ACC112 (cell line): ENCODE measurements around the gene HPRT1.
A peak's percentile ranks its signal among the peaks of the same experiment; 100 is the strongest.

Experiments used
- H2AFZ ChIP-seq: fragments of 200-600 bp; sonication (generic); one replicate; pipeline ENCODE4 v1.6.0; 2017; ENCODE audit warnings: antibody characterized with exemption, low read length; ENCODE audit not compliant: unreplicated experiment
- H3K27ac ChIP-seq: fragments of 200-600 bp; sonication (generic); 2 replicates; pipeline ENCODE4 v1.5.1; 2014; ENCODE audit warnings: low read depth, mild to moderate bottlenecking, antibody characterized with exemption, low read length, moderate library complexity
- H3K27me3 ChIP-seq: fragments of 200-600 bp; sonication (generic); 2 replicates; pipeline ENCODE4 v1.6.1; 2014; ENCODE audit warnings: mild to moderate bottlenecking, antibody characterized with exemption, low read length, moderate library complexity, mixed read lengths; ENCODE audit not compliant: insufficient read depth
- H3K36me3 ChIP-seq: fragments of 200-600 bp; sonication (generic); 2 replicates; pipeline ENCODE4 v1.6.1; 2016; ENCODE audit warnings: mild to moderate bottlenecking, antibody characterized with exemption, low read length, moderate library complexity, mixed read lengths; ENCODE audit not compliant: insufficient read depth
- H3K4me1 ChIP-seq: fragments of 200-600 bp; sonication (generic); one replicate; pipeline ENCODE4 v1.6.1; 2016; ENCODE audit warnings: low read length, mixed read lengths; ENCODE audit not compliant: insufficient read depth, unreplicated experiment, control insufficient read depth
- H3K4me3 ChIP-seq: fragments of 200-600 bp; sonication (generic); 2 replicates; pipeline ENCODE4 v1.5.1; 2014; ENCODE audit warnings: mild to moderate bottlenecking, low read depth, low read length
- H3K79me2 ChIP-seq: fragments of 200-600 bp; sonication (generic); one replicate; pipeline ENCODE4 v1.6.0; 2016; ENCODE audit warnings: low read length; ENCODE audit not compliant: control insufficient read depth, unreplicated experiment, insufficient read depth

HPRT1 gene

GRCh38 chrX:134538316-134538715 is 78.4 kb downstream of the HPRT1 start:
- Histone ChIP-seq H3K27ac (peak overlapping the region; percentile 93; the same call in 1 of the 2 replicates), H3K27me3 (no peaks in the 10 kb centered on the region), H3K4me1 (peaks cover 34% of the 10 kb centered on the region), H3K4me3 (no peak overlapping the region), H3K79me2 (no peaks in the 10 kb centered on the region), H3K36me3 (no peaks in the 10 kb centered on the region), H2AFZ (no peak overlapping the region)

DNA sequence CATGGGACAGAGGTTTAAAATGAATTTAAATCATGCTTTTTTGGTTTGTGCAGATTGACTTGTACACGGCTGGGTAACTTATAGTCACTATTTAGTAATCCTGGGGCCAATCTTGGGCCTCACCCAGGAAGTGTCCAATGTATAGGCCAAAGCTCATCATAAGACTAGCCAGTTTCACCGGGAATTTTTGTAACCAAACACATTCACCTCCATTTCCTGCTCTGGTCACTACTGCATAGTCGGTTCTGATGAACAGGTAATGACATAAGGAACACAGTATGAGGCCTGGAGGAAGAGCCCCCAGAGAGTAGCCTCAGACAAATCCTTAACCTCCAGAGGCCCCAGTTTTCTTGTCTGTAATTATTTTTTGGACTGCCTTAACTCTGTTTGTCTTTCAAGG is 81.9 kb downstream of the HPRT1 start:
- H3K27me3 ChIP-seq, result no peaks in the 10 kb centered on the region
- H3K36me3 ChIP-seq, result 0 out of 2 replicates have a peak, but pooled peaks cover 6% of the 10 kb centered on the region
- H3K4me3 ChIP-seq, result no peak overlapping the region
- no peak overlapping the region for H2AFZ ChIP-seq
- H3K79me2 ChIP-seq, result peaks cover 12% of the 10 kb centered on the region
- H3K4me1 ChIP-seq, result peaks cover 44% of the 10 kb centered on the region
- no peak overlapping the region for H3K27ac ChIP-seq

DNA sequence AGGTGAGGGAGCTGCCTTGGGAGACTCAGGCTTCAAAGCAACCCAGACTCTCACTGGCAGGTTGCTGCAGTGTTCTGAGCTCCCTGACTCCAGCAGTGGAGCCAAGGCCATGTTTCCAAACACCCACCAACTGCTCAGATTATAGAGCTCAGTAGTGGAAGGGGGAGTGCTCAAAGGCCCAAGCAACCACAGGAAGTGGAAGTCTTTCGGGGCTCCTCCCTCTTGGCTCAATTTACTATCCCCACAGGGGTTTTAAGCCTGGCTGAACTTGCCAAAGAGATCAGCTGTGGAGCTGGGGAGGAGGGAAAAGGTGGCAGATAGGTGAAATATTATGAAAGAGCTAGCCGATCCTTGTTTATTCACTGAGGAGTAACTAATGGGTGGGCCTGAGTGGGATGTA is 82.5 kb downstream of the HPRT1 start:
- Histone ChIP-seq H3K4me3 (no peak overlapping the region), H2AFZ (no peak overlapping the region), H3K79me2 (peaks cover 18% of the 10 kb centered on the region), H3K4me1 (peaks cover 38% of the 10 kb centered on the region), H3K27ac (0 out of 2 replicates have a peak overlapping the region, but pooled peaks have one; percentile 45), H3K27me3 (no peaks in the 10 kb centered on the region), H3K36me3 (0 out of 2 replicates have a peak, but pooled peaks cover 6% of the 10 kb centered on the region)

- H3K36me3 ChIP-seq, result 0 out of 2 replicates have a peak, but pooled peaks cover 6% of the 10 kb centered on the region
- peak overlapping the region; percentile 45; the same call in 1 of the 2 replicates for H3K27ac ChIP-seq
- H3K79me2 ChIP-seq, result peaks cover 26% of the 10 kb centered on the region
- H3K4me1 ChIP-seq, result peaks cover 30% of the 10 kb centered on the region
- H3K4me3 ChIP-seq, result no peak overlapping the region
- no peak overlapping the region for H2AFZ ChIP-seq
- no peaks in the 10 kb centered on the region for H3K27me3 ChIP-seq
Measured at GRCh38 chrX:134543288-134543687, 83.3 kb downstream of the HPRT1 start.

DNA sequence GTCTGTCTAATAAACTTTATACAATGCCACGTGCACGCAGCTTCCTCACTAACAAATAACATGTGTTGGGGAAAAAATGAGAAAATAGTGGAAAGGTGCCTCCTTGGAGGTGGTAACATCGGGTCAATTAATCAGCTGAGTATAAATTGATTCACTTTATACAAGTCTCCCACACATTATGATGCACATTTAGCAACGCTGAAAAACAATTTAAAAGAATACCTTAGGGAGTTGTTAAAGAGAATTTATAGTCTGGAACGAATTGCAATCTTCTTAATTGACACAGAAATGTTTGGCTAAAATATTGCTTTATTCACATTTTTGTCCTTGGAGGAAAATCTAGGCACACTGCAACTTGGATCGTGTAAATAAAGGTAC is 84.2 kb downstream of the HPRT1 start:
- H2AFZ ChIP-seq, result no peak overlapping the region

GRCh38 chrX:134544513-134545151 is 84.7 kb downstream of the HPRT1 start:
- Histone ChIP-seq H2AFZ (no peak overlapping the region), H3K27me3 (no peaks in the 10 kb centered on the region), H3K4me1 (peaks cover 26% of the 10 kb centered on the region), H3K4me3 (no peak overlapping the region), H3K79me2 (peaks cover 36% of the 10 kb centered on the region), H3K27ac (no peak overlapping the region), H3K36me3 (0 out of 2 replicates have a peak, but pooled peaks cover 6% of the 10 kb centered on the region)

More for the DNA sequence above, 84.2 kb downstream of the HPRT1 start:
- Histone ChIP-seq H3K27ac (0 out of 2 replicates have a peak overlapping the region, but pooled peaks have one; percentile 45), H3K79me2 (peaks cover 35% of the 10 kb centered on the region), H3K4me1 (peaks cover 26% of the 10 kb centered on the region), H3K4me3 (no peak overlapping the region), H3K27me3 (no peaks in the 10 kb centered on the region), H3K36me3 (0 out of 2 replicates have a peak, but pooled peaks cover 6% of the 10 kb centered on the region)

GRCh38 chrX:134545510-134545909 is 85.5 kb downstream of the HPRT1 start:
- Histone ChIP-seq H3K79me2 (peaks cover 36% of the 10 kb centered on the region), H3K4me3 (no peak overlapping the region), H2AFZ (no peak overlapping the region), H3K4me1 (peaks cover 26% of the 10 kb centered on the region), H3K27ac (no peak overlapping the region), H3K36me3 (0 out of 2 replicates have a peak, but pooled peaks cover 6% of the 10 kb centered on the region), H3K27me3 (no peaks in the 10 kb centered on the region)

DNA sequence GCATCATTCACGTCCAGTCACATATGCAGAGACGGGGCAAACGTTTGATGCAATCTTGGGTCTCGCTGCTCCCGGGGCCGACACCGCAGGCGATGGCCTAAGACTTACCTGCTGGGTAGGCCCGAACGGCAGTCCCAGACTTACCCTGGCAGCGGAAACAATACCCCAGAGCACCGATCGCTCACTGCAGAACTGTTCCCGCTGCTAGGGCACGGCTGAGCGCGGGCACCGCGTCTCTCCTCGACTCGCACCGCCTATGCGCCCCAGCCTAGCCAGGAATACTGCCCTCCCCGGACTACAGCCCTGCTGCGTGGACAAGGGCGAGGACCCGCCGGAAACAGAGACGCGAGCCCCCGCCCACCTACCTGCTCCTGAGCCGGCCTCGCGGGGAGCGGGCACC is 86.2 kb downstream of the HPRT1 start:
- H3K4me1 ChIP-seq, result peaks cover 26% of the 10 kb centered on the region
- no peak overlapping the region for H2AFZ ChIP-seq
- H3K27ac ChIP-seq, result no peak overlapping the region
- 0 out of 2 replicates have a peak, but pooled peaks cover 6% of the 10 kb centered on the region for H3K36me3 ChIP-seq
- no peaks in the 10 kb centered on the region for H3K27me3 ChIP-seq
- peaks cover 36% of the 10 kb centered on the region for H3K79me2 ChIP-seq
- no peak overlapping the region for H3K4me3 ChIP-seq

- Histone ChIP-seq H3K4me1 (peaks cover 29% of the 10 kb centered on the region), H3K36me3 (0 out of 2 replicates have a peak, but pooled peaks cover 6% of the 10 kb centered on the region), H3K27me3 (no peaks in the 10 kb centered on the region), H3K27ac (peak overlapping the region; percentile 18; the same call in 1 of the 2 replicates), H3K79me2 (peaks cover 36% of the 10 kb centered on the region), H2AFZ (no peak overlapping the region), H3K4me3 (peak overlapping the region; percentile 93)
Measured at GRCh38 chrX:134547047-134547679, 87.2 kb downstream of the HPRT1 start.

GRCh38 chrX:134548257-134549201 is 88.6 kb downstream of the HPRT1 start:
- no peaks in the 10 kb centered on the region for H3K27me3 ChIP-seq
- H3K4me3 ChIP-seq, result peak overlapping the region; percentile 93
- peaks cover 21% of the 10 kb centered on the region for H3K4me1 ChIP-seq
- H3K79me2 ChIP-seq, result peaks cover 36% of the 10 kb centered on the region
- 0 out of 2 replicates have a peak, but pooled peaks cover 6% of the 10 kb centered on the region for H3K36me3 ChIP-seq
- peak overlapping the region; percentile 78 for H3K27ac ChIP-seq
- peak overlapping the region; percentile 25 for H2AFZ ChIP-seq
